ENCODE measurements around the gene LNPK. TPM values are rescaled to one million over a fixed set of nuclear protein-coding genes. Genes with fewer than 3 reads are reported as not detected.
"Not testable (repeated sequence)": the region's sequence is repeated elsewhere in the genome, so short reads cannot be mapped to it uniquely, and the experiment has no call there.

LNPK gene
- total RNA-seq, 1 donor from 2014 or later: 8.0 TPM

- DNase-seq: no peak
These were observed 35.2 kb downstream of the LNPK start for GRCh38 chr2:175966839-175967238.

DNA sequence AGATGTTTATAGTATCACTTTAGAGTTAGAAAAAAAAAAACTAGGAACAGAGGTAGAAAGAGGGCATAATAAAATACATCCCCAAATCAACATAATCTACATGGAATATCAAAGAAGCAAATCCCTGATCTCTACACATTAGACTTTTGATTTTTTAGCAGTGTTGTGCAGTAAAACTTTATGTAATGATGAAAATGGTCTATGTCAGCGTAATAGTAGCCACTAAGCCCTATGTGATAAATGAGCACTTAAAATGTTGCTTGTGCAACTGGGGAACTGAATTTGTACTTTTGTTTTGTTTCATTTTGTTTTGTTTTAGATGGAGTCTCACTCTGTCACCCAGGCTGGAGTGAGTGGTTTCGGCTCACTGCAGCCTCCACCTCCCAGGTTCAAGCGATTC, 36.3 kb downstream of the LNPK start:
- DNase-seq: no peak

- DNase-seq: peak; percentile 20
These were observed 37.9 kb downstream of the LNPK start for GRCh38 chr2:175964195-175964594.

GRCh38 chr2:175963171-175963570, 38.9 kb downstream of the LNPK start:
- DNase-seq: not testable (repeated sequence)

DNA sequence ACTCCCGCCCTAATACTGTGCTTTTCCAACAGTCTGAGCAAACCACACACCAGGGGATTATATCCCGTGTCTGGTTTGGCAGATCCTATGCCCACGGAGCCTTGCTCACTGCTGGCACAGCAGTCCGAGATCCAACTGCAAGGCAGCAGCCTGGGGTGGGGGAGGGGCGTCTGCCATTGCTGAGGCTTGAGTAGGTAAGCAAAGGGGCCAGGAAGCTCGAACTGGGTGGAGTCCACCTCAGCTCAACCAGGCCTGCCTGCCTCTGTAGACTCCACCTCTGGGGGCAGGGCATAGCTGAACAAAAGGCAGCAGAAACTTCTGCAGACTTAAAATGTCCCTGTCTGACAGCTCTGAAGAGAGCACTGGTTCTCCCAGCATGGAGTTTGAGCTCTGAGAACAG, 44.2 kb downstream of the LNPK start:
- no peak for DNase-seq

- no peak for DNase-seq
These were observed 46.9 kb downstream of the LNPK start for GRCh38 chr2:175955136-175955535.

DNA sequence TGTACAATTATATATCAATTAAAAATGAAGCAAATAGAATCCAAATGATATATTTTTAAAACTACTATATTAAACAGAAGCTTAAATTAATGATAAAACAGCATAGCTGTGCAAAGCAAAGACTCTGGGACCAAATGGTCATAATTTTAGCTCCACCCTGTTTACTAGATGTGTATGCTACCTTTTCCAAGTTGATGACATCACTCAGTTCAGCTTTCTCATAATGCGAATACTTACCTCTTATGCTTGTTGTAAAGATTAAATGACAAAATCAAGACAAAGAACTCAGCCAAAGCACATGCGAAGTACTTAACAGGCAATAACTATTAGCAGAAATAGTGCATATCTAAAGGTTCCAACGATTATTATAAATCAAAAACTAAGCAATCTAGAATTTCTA, 51.6 kb downstream of the LNPK start:
- DNase-seq: no peak

GRCh38 chr2:175948191-175948590, 53.9 kb downstream of the LNPK start:
- no peak for DNase-seq

DNA sequence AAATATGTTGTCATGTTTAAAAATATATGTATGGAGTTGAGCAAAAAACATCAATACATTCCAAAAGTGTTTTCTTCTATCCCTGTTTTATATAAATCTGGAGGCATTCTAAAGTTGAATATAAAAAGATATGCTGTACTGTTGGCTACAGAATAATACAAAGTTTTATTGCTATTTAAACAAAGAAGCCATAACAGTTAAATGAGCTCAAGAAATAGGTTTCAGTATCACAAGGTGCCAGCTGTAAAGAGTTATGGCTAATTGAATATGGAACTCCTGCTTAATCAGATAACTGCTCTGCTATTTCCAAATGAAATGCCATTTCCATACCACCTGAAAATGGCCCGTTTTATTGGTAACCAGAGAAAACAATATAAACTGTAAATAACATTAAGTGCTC, 55.0 kb downstream of the LNPK start:
- DNase-seq: no peak

- DNase-seq: no peak
These were observed 60.4 kb downstream of the LNPK start for GRCh38 chr2:175941699-175942098.

GRCh38 chr2:175937216-175937615, 64.9 kb downstream of the LNPK start:
- DNase-seq: peak; percentile 5

DNA sequence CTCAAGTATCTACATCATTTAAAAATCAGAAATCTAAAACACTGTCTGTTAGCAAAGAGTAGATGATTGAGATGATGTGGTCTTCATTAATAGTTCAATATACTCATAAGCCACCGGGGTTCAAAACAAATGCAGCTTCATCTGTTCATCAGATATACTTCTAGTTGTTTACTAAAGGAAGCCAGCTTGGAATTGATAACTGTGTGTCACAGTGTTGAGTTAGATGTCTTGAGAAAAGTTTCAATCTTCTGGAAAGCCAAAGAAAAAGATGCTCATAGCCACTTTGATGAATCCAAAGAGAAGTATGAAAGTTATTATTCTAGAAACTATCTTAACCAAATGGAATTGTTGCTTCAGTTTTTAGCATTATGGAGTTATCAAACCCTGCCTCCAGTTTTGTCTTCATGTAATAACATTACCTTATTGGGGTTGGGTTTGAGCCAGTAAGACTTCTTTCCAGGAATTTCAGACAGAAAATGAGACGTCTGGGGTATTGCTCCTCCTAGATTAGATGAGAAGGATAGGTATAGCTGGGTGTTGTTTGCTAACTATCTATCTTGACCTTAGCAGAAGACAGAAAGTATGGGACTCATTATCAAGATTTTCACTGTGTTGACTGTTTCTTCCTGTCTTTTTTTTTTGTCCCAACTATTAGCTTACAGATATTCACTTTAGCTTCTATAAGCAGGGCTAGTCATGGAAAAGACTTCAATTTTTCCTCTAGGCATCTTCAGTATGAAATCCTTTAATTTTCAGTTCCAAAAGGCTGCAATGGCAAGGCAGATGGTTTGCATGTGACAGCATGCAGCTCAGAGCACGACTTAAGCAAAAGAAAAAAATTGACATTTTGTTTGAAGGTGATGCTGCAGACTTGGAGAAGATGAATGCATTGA, 66.5 kb downstream of the LNPK start:
- DNase-seq: no peak

GRCh38 chr2:175932675-175933074, 69.4 kb downstream of the LNPK start:
- DNase-seq: no peak

GRCh38 chr2:175931805-175932204, 70.3 kb downstream of the LNPK start:
- no peak for DNase-seq

GRCh38 chr2:175930504-175930903, 71.6 kb downstream of the LNPK start:
- peak; percentile 54 for DNase-seq

GRCh38 chr2:175929850-175930249, 72.2 kb downstream of the LNPK start:
- peak; percentile 39 for DNase-seq

DNA sequence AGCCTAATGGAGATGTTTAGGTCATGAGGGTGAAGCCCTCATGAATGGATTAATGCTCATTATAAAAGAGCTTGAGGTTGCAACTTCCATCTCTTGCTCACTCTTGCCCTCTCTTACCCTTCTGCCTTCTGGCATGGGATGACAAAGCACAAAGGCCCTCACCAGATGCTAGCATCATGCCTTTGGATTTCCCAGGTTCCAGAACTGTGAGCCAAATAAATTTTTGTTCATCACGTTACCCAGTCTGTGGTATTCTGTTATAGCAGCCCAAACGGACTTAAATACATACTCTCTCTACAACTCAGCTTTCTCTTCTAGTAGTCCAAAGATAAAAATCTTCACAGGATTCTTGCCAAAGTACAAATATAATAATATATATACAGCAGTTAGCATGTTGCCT, 75.8 kb downstream of the LNPK start:
- DNase-seq: no peak

DNA sequence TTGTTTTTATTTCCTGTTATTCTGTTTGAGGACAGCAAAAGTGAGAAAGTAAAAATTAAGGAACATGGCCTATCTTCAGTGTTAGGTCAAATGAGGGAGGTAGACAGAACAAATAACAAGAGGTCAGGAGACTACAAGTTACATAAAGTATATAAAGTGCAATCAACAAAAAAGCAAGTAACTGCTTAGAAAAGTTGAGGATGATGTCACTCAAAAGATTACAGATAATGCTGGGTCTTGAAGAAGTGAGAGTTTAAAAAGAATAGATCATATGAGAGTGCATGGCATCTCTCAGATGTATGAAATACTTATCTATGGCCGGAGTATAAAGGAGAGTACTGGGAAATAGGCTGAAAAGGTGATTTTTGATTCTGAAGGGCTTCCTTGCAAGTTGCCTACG, 79.9 kb downstream of the LNPK start:
- DNase-seq: no peak

DNA sequence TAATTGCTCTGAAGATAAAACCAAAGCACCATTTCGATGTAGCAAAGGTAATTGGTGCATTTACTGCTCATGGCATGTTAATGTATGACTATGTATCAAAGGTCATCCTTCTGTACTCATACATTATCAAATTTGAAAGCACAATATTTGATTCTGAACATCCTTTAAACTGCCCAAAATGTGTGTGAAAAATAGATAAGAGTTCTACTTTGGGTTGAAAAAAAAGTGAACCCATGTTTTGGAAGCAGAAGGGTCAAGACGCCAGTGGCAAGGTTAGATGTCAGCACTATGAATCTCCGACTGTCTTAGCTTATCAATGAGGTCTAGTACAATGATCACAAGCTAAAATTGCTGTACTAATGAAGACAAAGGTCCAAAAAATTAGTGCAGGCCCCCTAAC, 83.1 kb downstream of the LNPK start:
- no peak for DNase-seq

GRCh38 chr2:175914846-175915245, 87.2 kb downstream of the LNPK start:
- DNase-seq: no peak

DNA sequence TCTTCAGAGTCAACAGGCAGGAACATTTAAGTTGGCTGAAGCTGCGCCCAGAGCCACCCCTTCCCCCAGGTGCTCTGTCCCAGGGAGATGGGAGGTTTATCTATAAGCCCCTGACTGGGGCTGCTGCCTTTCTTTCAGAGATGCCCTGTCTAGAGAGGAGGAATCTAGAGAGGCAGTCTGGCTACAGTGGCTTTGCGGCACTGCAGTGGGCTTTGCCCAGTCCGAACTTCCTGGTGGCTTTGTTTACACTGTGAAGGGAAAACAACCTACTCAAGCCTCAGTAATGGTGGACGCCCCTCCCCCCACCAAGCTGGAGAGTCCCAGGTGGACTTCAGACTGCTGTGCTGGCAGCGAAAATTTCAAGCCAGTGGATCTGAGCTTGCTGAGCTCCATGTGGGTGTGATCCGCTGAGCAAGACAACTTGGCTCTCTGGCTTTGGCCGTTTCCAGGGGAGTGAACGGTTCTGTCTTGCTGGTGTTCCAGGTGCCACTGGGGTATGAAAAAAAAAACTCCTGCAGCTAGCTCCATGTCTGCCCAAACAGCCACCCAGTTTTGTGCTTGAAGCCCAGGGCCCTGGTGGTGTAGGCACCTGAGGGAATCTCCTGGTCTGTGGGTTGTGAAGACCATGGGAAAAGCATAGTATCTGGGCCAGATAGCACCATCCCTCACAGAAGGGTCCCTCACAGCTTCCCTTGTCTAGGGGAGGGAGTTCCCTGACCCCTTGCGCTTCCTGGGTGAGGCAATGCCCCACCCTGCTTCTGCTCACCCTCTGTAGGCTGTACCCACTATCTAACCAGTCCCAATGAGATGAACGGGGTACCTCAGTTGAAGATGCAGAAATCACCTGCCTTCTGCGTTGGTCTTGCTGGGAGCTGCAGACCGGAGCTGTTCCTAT, 88.0 kb downstream of the LNPK start:
- not testable (repeated sequence) for DNase-seq

GRCh38 chr2:175913267-175913666, 88.8 kb downstream of the LNPK start:
- DNase-seq: not testable (repeated sequence)

GRCh38 chr2:175904035-175904434, 98.0 kb downstream of the LNPK start:
- DNase-seq: no peak

Measured in dermis blood vessel endothelial cell (primary cell).